HG03571 (cell line): Measurements from ENCODE around the gene CAMTA2.

ENCODE experiments used
- ATAC-seq: cut with Tn5 transposase; IDR thresholded peaks from one replicate; pipeline ENCODE4 v1.9.1; 2021; ENCODE audit not compliant: unreplicated experiment

The CAMTA2 gene

GRCh38 chr17:4947411-4948165 lies 39.9 kb downstream of the CAMTA2 start:
- no peak for ATAC-seq

- no peak for ATAC-seq
Measured at GRCh38 chr17:4947010-4947410, 40.5 kb downstream of the CAMTA2 start.

GRCh38 chr17:4946312-4946976 lies 41.0 kb downstream of the CAMTA2 start:
- no peak for ATAC-seq

GRCh38 chr17:4945944-4946280 lies 41.6 kb downstream of the CAMTA2 start:
- no peak for ATAC-seq

GRCh38 chr17:4945176-4945943 lies 42.1 kb downstream of the CAMTA2 start:
- ATAC-seq = no peak

- no peak for ATAC-seq
Measured at GRCh38 chr17:4944554-4945175, 42.8 kb downstream of the CAMTA2 start.

- ATAC-seq = no peak
Measured at GRCh38 chr17:4944163-4944553, 43.3 kb downstream of the CAMTA2 start.

- ATAC-seq = no peak
Measured at GRCh38 chr17:4942760-4943508, 44.5 kb downstream of the CAMTA2 start.

GRCh38 chr17:4941319-4941610 lies 46.2 kb downstream of the CAMTA2 start:
- ATAC-seq = no peak

GRCh38 chr17:4940555-4941318 lies 46.7 kb downstream of the CAMTA2 start:
- ATAC-seq = no peak

- peak; percentile 68 for ATAC-seq
Measured at GRCh38 chr17:4939796-4940554, 47.5 kb downstream of the CAMTA2 start, which contains the start of the genes RNF167 and SLC25A11. TSS of gene RNF167 (plus strand) at chr17:4940268. CDS start at chr17:4940910, 642 bp downstream. TSS of gene SLC25A11 (minus strand) at chr17:4940046. CDS start at chr17:4939910, 136 bp downstream.

GRCh38 chr17:4939546-4939795 lies 48.0 kb downstream of the CAMTA2 start:
- no peak for ATAC-seq

GRCh38 chr17:4938688-4939545 lies 48.6 kb downstream of the CAMTA2 start:
- no peak for ATAC-seq

- no peak for ATAC-seq
Measured at GRCh38 chr17:4938069-4938491, 49.4 kb downstream of the CAMTA2 start.

- ATAC-seq = no peak
Measured at GRCh38 chr17:4937553-4937952, 49.9 kb downstream of the CAMTA2 start.

GRCh38 chr17:4936436-4936835 lies 51.0 kb downstream of the CAMTA2 start:
- no peak for ATAC-seq

GRCh38 chr17:4935650-4936049 lies 51.8 kb downstream of the CAMTA2 start:
- ATAC-seq = no peak

GRCh38 chr17:4934173-4934979 lies 53.1 kb downstream of the CAMTA2 start:
- ATAC-seq = no peak
